Nucleus accumbens (tissue), 56 donors: ENCODE results near the gene BAMBI.

Experiments used
- DNase-seq, 56 donors: peaks; one replicate each; lab custom pipeline; 2025; lab: John Stamatoyannopoulos, UW

The BAMBI gene

GRCh38 chr10:28692050-28692449 is 14.7 kb downstream of the BAMBI start:
- DNase-seq = no peak

- no peak for DNase-seq
Measured at GRCh38 chr10:28694530-28694929, 17.2 kb downstream of the BAMBI start.

GRCh38 chr10:28698075-28698474 is 20.8 kb downstream of the BAMBI start:
- no peak for DNase-seq

- no peak for DNase-seq
Measured at GRCh38 chr10:28704464-28705161, 27.3 kb downstream of the BAMBI start.

- DNase-seq = no peak
Measured at GRCh38 chr10:28705472-28705871, 28.2 kb downstream of the BAMBI start.

- no peak for DNase-seq
Measured at GRCh38 chr10:28709001-28709710, 31.8 kb downstream of the BAMBI start.

- DNase-seq = no peak
Measured at GRCh38 chr10:28710202-28710886, 33.0 kb downstream of the BAMBI start.

- DNase-seq = no peak
Measured at GRCh38 chr10:28711041-28711440, 33.7 kb downstream of the BAMBI start.

GRCh38 chr10:28711776-28712175 is 34.5 kb downstream of the BAMBI start:
- DNase-seq = no peak

- DNase-seq = no peak
Measured at GRCh38 chr10:28713626-28714352, 36.5 kb downstream of the BAMBI start.

- no peak for DNase-seq
Measured at GRCh38 chr10:28714401-28715053, 37.2 kb downstream of the BAMBI start.

GRCh38 chr10:28715246-28715645 is 37.9 kb downstream of the BAMBI start:
- DNase-seq = no peak

GRCh38 chr10:28715757-28716156 is 38.4 kb downstream of the BAMBI start:
- no peak for DNase-seq

- DNase-seq = no peak
Measured at GRCh38 chr10:28716748-28717147, 39.4 kb downstream of the BAMBI start.

GRCh38 chr10:28717656-28718201 is 40.4 kb downstream of the BAMBI start:
- no peak for DNase-seq

- no peak for DNase-seq
Measured at GRCh38 chr10:28719789-28720436, 42.6 kb downstream of the BAMBI start.

GRCh38 chr10:28721318-28721951 is 44.1 kb downstream of the BAMBI start:
- DNase-seq = peak in 1 of 56 donors; percentile 1

GRCh38 chr10:28722065-28722803 is 44.9 kb downstream of the BAMBI start:
- peak in 50 of 56 donors; percentile 4 to 70 (median 36) for DNase-seq
